HEK293 (cell line): Measurements from ENCODE around the gene GHRL.

ENCODE experiments used
- CTCF ChIP-seq: fragments of 450-650 bp; formaldehyde crosslinking; IDR thresholded peaks from 2 replicates; pipeline ENCODE4 v1.5.1; 2016; ENCODE audit warnings: missing biosample characterization, missing genetic modification characterization
- REST ChIP-seq: fragments of 450-650 bp; formaldehyde crosslinking; IDR thresholded peaks from 2 replicates; pipeline ENCODE4 v1.5.1; 2016; ENCODE audit warnings: missing biosample characterization, missing genetic modification characterization
- YY1 ChIP-seq: fragments of 450-650 bp; formaldehyde crosslinking; IDR thresholded peaks from 2 replicates; pipeline ENCODE4 v1.5.1; 2018; ENCODE audit warnings: missing biosample characterization, missing genetic modification characterization
- ZFP69B ChIP-seq: fragments of 450-650 bp; formaldehyde crosslinking; IDR thresholded peaks from 2 replicates; pipeline ENCODE4 v1.5.1; 2016; ENCODE audit warnings: missing biosample characterization, missing genetic modification characterization
- ZNF114 ChIP-seq: fragments of 450-650 bp; formaldehyde crosslinking; IDR thresholded peaks from 2 replicates; pipeline ENCODE4 v1.5.0; 2017; ENCODE audit warnings: missing biosample characterization, missing genetic modification characterization
- ZNF175 ChIP-seq: fragments of 450-650 bp; formaldehyde crosslinking; IDR thresholded peaks from 2 replicates; pipeline ENCODE4 v1.5.1; 2016; ENCODE audit warnings: missing biosample characterization, missing genetic modification characterization
- ZNF274 ChIP-seq, 2 experiments: fragments of 200-500 bp in 1 of 2; fragments of 450-650 bp in 1 of 2; sonication (Bioruptor generic) in 1 of 2; formaldehyde crosslinking in 1 of 2; IDR thresholded peaks; 2 replicates each; pipeline versions ENCODE4 v1.5.1 to v1.6.1; 2014 to 2016; ENCODE audit warnings: borderline replicate concordance in 1 of 2, inconsistent platforms in 1 of 2, low read length in 1 of 2, missing biosample characterization in 1 of 2, missing genetic modification characterization in 1 of 2
- ZNF423 ChIP-seq: fragments of 450-650 bp; formaldehyde crosslinking; IDR thresholded peaks from 2 replicates; pipeline ENCODE4 v1.5.1; 2016; ENCODE audit warnings: missing biosample characterization, missing genetic modification characterization
- ZNF555 ChIP-seq: fragments of 450-650 bp; formaldehyde crosslinking; conservative IDR thresholded peaks from 2 replicates; pipeline ENCODE4 v1.5.1; 2017; ENCODE audit warnings: missing biosample characterization, mild to moderate bottlenecking, missing genetic modification characterization, inconsistent platforms
- ZNF558 ChIP-seq: fragments of 450-650 bp; formaldehyde crosslinking; IDR thresholded peaks from 2 replicates; pipeline ENCODE4 v1.5.1; 2016; ENCODE audit warnings: missing biosample characterization, missing genetic modification characterization

DNA sequence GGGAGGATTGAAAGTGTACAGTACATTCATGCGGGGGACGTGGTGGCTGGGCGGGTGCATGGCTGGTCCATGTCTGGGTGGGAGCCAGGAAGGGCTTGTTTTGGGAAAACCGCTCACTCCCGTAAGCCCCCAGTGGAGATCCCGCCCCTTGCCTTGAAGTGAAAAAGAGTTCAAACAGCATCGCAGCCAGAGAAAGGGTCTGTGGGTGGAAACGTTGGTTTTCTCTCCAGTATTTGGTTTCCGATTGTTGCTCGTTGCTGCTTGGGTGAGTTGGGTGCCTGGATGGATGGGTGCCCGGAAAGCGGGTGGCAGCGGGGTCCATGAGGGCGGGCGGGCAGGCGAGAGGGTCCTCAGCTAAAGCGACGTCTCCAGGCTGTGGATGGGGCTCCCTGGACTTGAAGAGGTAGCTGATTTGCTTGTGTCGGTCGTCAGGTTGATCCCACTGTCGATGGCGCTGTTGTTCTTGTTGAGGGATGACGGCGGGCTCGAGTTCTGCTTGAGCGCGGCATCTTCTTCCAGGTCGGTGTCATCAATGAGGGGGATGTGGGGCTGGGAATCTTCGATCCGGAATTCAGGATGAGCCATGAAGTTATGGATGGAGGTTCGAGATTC is 35.8 kb upstream of the GHRL start:
- no peak for TF ChIP-seq CTCF
- no peak for TF ChIP-seq ZNF423 (tag by site-specific recombination)
- TF ChIP-seq ZNF558 = no peak
- no peak for TF ChIP-seq ZNF175 (tag by site-specific recombination)
- TF ChIP-seq REST (tag by site-specific recombination) = no peak
- no peak for TF ChIP-seq ZNF274 (IDR thresholded peaks at IDR 0.05; ENCODE audit: low read length)
- TF ChIP-seq ZNF274 (tag by site-specific recombination; IDR thresholded peaks at IDR 0.05; ENCODE audit: borderline replicate concordance) = no peak
- TF ChIP-seq ZFP69B (tag by site-specific recombination) = no peak
- TF ChIP-seq YY1 (tag by site-specific recombination) = no peak
- no peak for TF ChIP-seq ZNF114 (tag by site-specific recombination)
- no peak for TF ChIP-seq ZNF555 (tag by site-specific recombination)
